Measurements from ENCODE around the gene CACNB4. TPM values are rescaled to one million over a fixed set of nuclear protein-coding genes. Genes with fewer than 3 reads are reported as not detected.
A peak's percentile ranks its signal among the peaks of the same experiment; 100 is the strongest.

Gene CACNB4
- total and polyA plus RNA-seq, 5 donors = 0.25 to 1.5 (median 0.86) TPM

DNA sequence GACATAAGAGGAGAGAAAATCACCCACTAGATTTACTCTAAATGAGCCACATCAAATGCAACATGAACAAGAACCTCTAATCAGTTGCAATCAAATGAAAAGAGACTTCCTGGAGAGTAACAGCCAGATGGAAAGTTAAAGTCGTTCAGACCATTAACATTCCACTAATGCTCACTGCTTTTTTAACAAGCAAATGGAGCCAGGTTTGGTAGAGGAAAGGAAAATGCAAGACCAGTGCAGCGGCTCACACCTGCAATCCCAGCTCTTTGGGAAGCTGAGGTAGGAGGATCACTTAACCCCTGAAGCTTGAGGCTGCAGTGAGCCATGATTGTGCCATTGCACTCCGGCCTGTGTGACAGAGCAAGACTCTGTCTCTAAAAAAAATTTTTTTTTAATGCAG lies 48.5 kb downstream of the CACNB4 start:
- 64% methylated on average over 3 of the region's 3 CpGs for WGBS
- ATAC-seq (no peak), DNase-seq (no peak)
- H3K4me3 ChIP-seq (ENCODE audit: low read length) = no peak overlapping the region
- no peaks in the 10 kb centered on the region for H3K9me3 ChIP-seq (ENCODE audit: control insufficient read depth, low read length)
- no peaks in the 10 kb centered on the region for H3K27me3 ChIP-seq (ENCODE audit: control insufficient read depth, insufficient read depth)
- intact Hi-C loops (cut with DNase I) = no loop called here
- H3K4me1 ChIP-seq (ENCODE audit: control insufficient read depth, insufficient read depth, low read length) = no peaks in the 10 kb centered on the region
- no peak overlapping the region for H3K27ac ChIP-seq (ENCODE audit: low read length)

- ATAC-seq = no peak
- no peak overlapping the region for H3K4me3 ChIP-seq (ENCODE audit: low read length)
- no peaks in the 10 kb centered on the region for H3K27me3 ChIP-seq (ENCODE audit: control insufficient read depth, insufficient read depth)
- no peak for DNase-seq
- intact Hi-C loops (cut with DNase I) = loop anchor here in 1 of 4 donors (10.0 kb wide), 1 partner anchor 105 kb away; no protein-coding TSS in a partner anchor
- no peaks in the 10 kb centered on the region for H3K9me3 ChIP-seq (ENCODE audit: control insufficient read depth, low read length)
- no peak overlapping the region for H3K27ac ChIP-seq (ENCODE audit: low read length)
- no peaks in the 10 kb centered on the region for H3K4me1 ChIP-seq (ENCODE audit: control insufficient read depth, insufficient read depth, low read length)
- WGBS = 86% methylated on average over 4 of the region's 4 CpGs
Observed at GRCh38 chr2:152049541-152049940, 49.3 kb downstream of the CACNB4 start.

DNA sequence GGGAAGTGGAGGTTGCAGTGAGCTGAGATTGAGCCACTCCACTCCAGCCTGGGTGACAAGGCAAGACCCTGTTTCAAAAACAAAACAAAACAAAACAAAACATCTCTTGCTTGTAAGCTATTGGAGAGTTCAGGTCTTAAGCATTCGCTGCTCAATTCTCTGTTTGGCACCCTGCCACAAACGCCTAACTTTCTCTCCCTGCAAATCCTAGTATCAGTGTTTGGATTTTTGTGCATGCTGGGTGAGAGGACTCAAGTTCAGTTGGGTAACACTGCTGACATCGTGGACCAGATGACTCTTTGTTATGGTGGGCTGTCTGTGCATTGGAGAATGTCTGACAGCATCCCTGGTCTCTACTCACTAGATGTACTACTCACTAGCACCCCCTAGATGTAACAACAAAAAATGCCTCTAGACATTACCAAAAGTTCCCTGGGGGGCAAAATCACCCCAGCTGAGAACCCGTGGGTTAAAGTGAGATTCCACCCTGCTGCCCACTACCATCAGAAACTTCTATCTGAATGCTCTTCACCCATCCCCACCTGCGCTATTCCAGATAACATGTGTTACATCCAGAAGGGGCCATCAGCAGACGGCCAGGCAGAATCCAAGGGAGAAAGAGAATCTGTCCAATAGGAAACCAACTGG lies 50.9 kb downstream of the CACNB4 start:
- Histone ChIP-seq H3K9me3 (ENCODE audit: control insufficient read depth, low read length) (no peaks in the 10 kb centered on the region), H3K4me1 (ENCODE audit: control insufficient read depth, insufficient read depth, low read length) (no peaks in the 10 kb centered on the region), H3K4me3 (ENCODE audit: low read length) (no peak overlapping the region), H3K27ac (ENCODE audit: low read length) (no peak overlapping the region), H3K27me3 (ENCODE audit: control insufficient read depth, insufficient read depth) (no peaks in the 10 kb centered on the region)
- intact Hi-C loops (cut with DNase I) = loop anchor here in 1 of 4 donors (10.0 kb wide), 1 partner anchor 107 kb away; no protein-coding TSS in a partner anchor
- ATAC-seq = no peak
- 64% methylated on average over 6 of the region's 6 CpGs for WGBS
- DNase-seq = no peak

DNA sequence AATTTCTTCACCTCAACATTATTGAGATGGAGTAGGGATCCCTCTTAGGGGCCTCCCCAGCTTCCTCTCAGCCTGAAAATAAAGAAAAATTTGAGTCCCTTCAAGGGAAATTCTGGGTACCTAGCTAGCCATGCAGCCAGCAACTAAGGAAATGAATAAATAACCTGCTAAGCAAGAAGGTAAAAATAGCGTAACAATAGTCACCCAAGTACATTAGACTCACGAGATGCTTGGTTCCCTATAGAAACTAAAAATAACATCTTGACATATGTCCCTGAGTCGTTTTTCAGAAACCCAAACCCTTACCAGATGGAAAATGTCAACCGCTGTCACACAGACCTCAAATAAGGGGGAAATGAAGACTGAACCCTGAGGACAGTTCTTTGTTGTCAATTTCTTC lies 51.9 kb downstream of the CACNB4 start:
- Histone ChIP-seq H3K27ac (ENCODE audit: low read length) (no peak overlapping the region), H3K9me3 (ENCODE audit: control insufficient read depth, low read length) (no peaks in the 10 kb centered on the region), H3K4me1 (ENCODE audit: control insufficient read depth, insufficient read depth, low read length) (no peaks in the 10 kb centered on the region), H3K4me3 (ENCODE audit: low read length) (no peak overlapping the region), H3K27me3 (ENCODE audit: control insufficient read depth, insufficient read depth) (no peaks in the 10 kb centered on the region)
- WGBS = 74% methylated on average over 4 of the region's 4 CpGs
- DNase-seq (no peak), ATAC-seq (no peak)
- intact Hi-C loops (cut with DNase I) = loop anchor here in 1 of 4 donors (10.0 kb wide), 1 partner anchor 108 kb away; no protein-coding TSS in a partner anchor

GRCh38 chr2:152042636-152043615 lies 55.9 kb downstream of the CACNB4 start:
- H3K27me3 ChIP-seq (ENCODE audit: control insufficient read depth, insufficient read depth) = no peaks in the 10 kb centered on the region
- no peaks in the 10 kb centered on the region for H3K9me3 ChIP-seq (ENCODE audit: control insufficient read depth, low read length)
- intact Hi-C loops (cut with DNase I) = loop anchor here in 1 of 4 donors (10.0 kb wide), 1 partner anchor 112 kb away; no protein-coding TSS in a partner anchor
- no peak for DNase-seq
- ATAC-seq = peak in 1 of 2 donors; percentile 16
- 65% methylated on average over 16 of the region's 16 CpGs for WGBS
- no peak overlapping the region for H3K4me3 ChIP-seq (ENCODE audit: low read length)
- H3K4me1 ChIP-seq (ENCODE audit: control insufficient read depth, insufficient read depth, low read length) = peaks cover 6% of the 10 kb centered on the region
- no peak overlapping the region for H3K27ac ChIP-seq (ENCODE audit: low read length)

- Histone ChIP-seq H3K4me1 (ENCODE audit: control insufficient read depth, insufficient read depth, low read length) (peaks cover 6% of the 10 kb centered on the region), H3K9me3 (ENCODE audit: control insufficient read depth, low read length) (no peaks in the 10 kb centered on the region), H3K27ac (ENCODE audit: low read length) (peak overlapping the region; percentile 70), H3K27me3 (ENCODE audit: control insufficient read depth, insufficient read depth) (no peaks in the 10 kb centered on the region), H3K4me3 (ENCODE audit: low read length) (no peak overlapping the region)
- peak; percentile 83 to 96 for ATAC-seq
- peak; percentile 50 to 71 (median 61) for DNase-seq
- WGBS = 42% methylated on average over 5 of the region's 5 CpGs
- intact Hi-C loops (cut with DNase I) = loop anchor here in 3 of 4 donors (5.0 to 10.0 kb wide), 4 partner anchors 136 to 596 kb away; partner anchors contain the start of gene STAM2 (in 2 of the 3)
Observed at GRCh38 chr2:152038441-152038958, 60.3 kb downstream of the CACNB4 start.

DNA sequence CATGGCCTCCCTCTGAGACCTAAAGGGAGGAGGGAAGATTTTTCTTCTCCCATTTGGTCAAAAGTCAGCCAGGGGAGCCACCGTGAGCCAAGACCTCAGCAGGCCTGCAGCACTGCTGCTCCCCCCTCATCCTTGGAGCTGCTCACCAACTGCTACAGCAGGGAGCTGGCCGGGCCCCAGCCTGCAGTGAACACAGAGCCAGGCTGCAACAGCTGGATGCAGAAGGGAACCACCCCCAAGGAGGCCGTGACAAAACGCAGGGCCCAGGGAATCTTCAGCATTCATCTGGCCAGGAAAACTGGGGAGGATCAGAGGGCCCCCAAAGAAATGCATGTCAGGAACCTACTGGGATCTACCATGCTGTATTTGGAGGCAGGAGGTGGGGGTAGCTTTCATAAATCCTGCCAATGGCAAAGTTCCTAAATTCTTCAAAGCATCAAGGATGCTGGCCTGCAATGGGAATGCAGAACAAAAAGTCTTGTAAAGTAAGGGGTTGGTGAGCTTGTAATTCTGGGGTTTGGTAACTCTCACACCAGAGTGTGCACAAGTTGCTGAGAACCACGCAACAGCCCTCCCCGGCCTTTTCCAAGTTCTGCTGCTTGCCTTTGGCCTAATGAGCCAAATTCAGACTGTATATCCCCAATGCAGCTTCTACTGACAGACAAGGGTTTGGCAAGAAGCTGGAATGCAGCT lies 61.0 kb downstream of the CACNB4 start:
- DNase-seq = peak; percentile 50 to 85 (median 84)
- intact Hi-C loops (cut with DNase I) = loop anchor here in 3 of 4 donors (5.0 to 10.0 kb wide), 4 partner anchors 137 to 597 kb away; partner anchors contain the start of gene STAM2 (in 2 of the 3)
- ATAC-seq = peak; percentile 71 to 85
- Histone ChIP-seq H3K4me3 (ENCODE audit: low read length) (no peak overlapping the region), H3K9me3 (ENCODE audit: control insufficient read depth, low read length) (no peaks in the 10 kb centered on the region), H3K4me1 (ENCODE audit: control insufficient read depth, insufficient read depth, low read length) (peaks cover 6% of the 10 kb centered on the region), H3K27ac (ENCODE audit: low read length) (peak overlapping the region; percentile 70), H3K27me3 (ENCODE audit: control insufficient read depth, insufficient read depth) (no peaks in the 10 kb centered on the region)
- 57% methylated on average over 6 of the region's 6 CpGs for WGBS

DNA sequence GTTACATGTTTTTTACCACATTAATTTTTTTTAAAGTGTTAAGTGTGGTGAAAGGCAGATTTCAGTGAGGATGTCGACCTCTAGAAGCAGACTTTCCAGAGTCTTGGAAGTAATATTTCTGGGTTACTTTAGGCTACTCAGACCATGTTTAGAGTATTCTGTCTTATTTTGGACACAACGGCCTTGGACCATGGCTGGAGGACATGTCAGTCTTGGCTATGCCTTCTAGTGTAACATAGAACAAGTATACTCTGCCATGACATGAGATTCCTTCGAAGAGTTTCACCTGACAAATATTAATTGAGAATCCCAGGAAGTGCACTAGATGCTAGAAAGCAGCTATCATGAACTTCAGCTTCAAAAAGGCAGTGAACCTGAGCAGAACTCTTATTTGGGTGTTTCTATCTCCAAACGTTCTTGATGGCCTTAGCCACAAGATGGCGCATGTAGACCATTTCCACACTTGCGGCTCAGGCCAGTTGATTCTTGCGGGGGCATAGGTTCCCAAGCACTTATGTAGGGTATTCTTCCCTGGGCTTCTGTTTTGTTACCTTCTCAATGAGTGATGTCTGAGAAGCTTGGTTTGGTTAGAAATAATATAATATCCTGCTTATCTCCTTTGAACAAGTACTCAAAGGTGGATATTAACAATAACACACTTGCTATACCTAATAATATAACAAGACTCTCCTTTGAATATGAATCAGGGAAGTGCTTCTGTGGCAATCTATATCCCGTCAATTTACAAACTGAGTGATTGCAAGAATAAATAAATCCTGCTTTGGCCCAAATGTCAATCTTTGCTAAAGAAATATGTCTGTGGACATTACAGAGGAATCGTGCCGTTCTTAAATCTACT lies 62.0 kb downstream of the CACNB4 start:
- H3K27me3 ChIP-seq (ENCODE audit: control insufficient read depth, insufficient read depth) = no peaks in the 10 kb centered on the region
- WGBS = 37% methylated on average over 10 of the region's 10 CpGs
- H3K4me3 ChIP-seq (ENCODE audit: low read length) = no peak overlapping the region
- peaks cover 6% of the 10 kb centered on the region for H3K4me1 ChIP-seq (ENCODE audit: control insufficient read depth, insufficient read depth, low read length)
- intact Hi-C loops (cut with DNase I) = loop anchor here in 3 of 4 donors (5.0 to 10.0 kb wide), 4 partner anchors 138 to 598 kb away; partner anchors contain the start of gene STAM2 (in 2 of the 3)
- DNase-seq (peak; percentile 59 to 78 (median 62)), ATAC-seq (peak; percentile 72 to 78)
- no peak overlapping the region for H3K27ac ChIP-seq (ENCODE audit: low read length)
- no peaks in the 10 kb centered on the region for H3K9me3 ChIP-seq (ENCODE audit: control insufficient read depth, low read length)

DNA sequence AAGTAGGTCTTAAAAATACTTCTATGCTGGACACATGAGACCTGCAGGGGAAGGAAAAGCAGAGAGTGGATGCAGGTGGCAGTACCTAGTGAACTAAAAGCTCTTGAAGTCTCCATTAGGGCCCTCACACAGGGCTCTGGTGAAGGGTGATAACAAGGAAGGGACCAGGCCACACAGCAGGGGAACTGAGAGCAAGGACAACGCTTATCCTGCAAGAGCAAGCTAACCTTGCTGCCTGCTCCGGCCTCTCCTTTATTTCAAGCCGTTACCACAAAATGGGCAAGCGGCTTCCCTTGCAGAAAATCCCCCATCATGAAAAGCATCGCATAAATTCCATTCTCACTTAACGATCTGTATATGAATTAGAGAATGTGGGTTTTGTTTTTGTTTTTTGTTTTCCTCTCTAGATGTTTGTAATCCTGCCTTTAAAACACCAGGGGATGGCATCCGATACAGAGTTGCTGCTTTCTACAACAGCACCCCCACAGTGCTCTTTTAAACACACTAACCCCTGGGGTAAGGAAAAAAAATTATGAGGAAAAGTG lies 64.5 kb downstream of the CACNB4 start:
- no peak overlapping the region for H3K27ac ChIP-seq (ENCODE audit: low read length)
- DNase-seq (no peak), ATAC-seq (no peak)
- intact Hi-C loops (cut with DNase I) = loop anchor here in 3 of 4 donors (10.0 kb wide), 3 partner anchors 140 to 600 kb away; partner anchors contain the start of gene STAM2 (in 2 of the 3)
- H3K9me3 ChIP-seq (ENCODE audit: control insufficient read depth, low read length) = no peaks in the 10 kb centered on the region
- H3K4me1 ChIP-seq (ENCODE audit: control insufficient read depth, insufficient read depth, low read length) = peaks cover 6% of the 10 kb centered on the region
- 75% methylated on average over 7 of the region's 7 CpGs for WGBS
- no peaks in the 10 kb centered on the region for H3K27me3 ChIP-seq (ENCODE audit: control insufficient read depth, insufficient read depth)
- H3K4me3 ChIP-seq (ENCODE audit: low read length) = no peak overlapping the region
